HUES6 (cell line): ENCODE results near the gene PIEZO1.

Experiments used
- H3K27ac ChIP-seq: 2 replicates; pipeline ENCODE4 v1.7.0; 2013; ENCODE audit warnings: low read depth, mild to moderate bottlenecking, low read length, inconsistent platforms
- H3K27me3 ChIP-seq: 2 replicates; pipeline ENCODE4 v1.6.1; 2013; ENCODE audit warnings: low read length; ENCODE audit not compliant: control insufficient read depth, insufficient read depth
- H3K36me3 ChIP-seq: 2 replicates; pipeline ENCODE4 v1.6.1; 2013; ENCODE audit warnings: low read length; ENCODE audit not compliant: control insufficient read depth, insufficient read depth
- H3K4me1 ChIP-seq: 2 replicates; pipeline ENCODE4 v1.6.1; 2013; ENCODE audit warnings: low read length; ENCODE audit not compliant: control insufficient read depth, insufficient read depth
- H3K4me3 ChIP-seq: 2 replicates; pipeline ENCODE4 v1.5.1; 2013; ENCODE audit warnings: low read depth, low read length
- H3K9ac ChIP-seq: one replicate; pipeline ENCODE4 v1.6.1; 2013; ENCODE audit warnings: mild to moderate bottlenecking, low read length
- H3K9me3 ChIP-seq: 2 replicates; pipeline ENCODE4 v1.6.1; 2013; ENCODE audit warnings: low read depth, low read length; ENCODE audit not compliant: control insufficient read depth, insufficient read depth

The PIEZO1 gene

GRCh38 chr16:88727871-88728270, 57.1 kb downstream of the PIEZO1 start:
- Histone ChIP-seq H3K36me3 (peaks cover 11% of the 10 kb centered on the region; the same call in 1 of the 2 replicates), H3K4me1 (no peaks in the 10 kb centered on the region; the same call in 1 of the 2 replicates), H3K9ac (no peak overlapping the region), H3K27ac (no peak overlapping the region), H3K27me3 (no peaks in the 10 kb centered on the region), H3K9me3 (no peaks in the 10 kb centered on the region), H3K4me3 (no peak overlapping the region)

GRCh38 chr16:88726981-88727380, 58.0 kb downstream of the PIEZO1 start:
- H3K36me3 ChIP-seq, result peaks cover 19% of the 10 kb centered on the region
- H3K9ac ChIP-seq, result no peak overlapping the region
- no peak overlapping the region for H3K4me3 ChIP-seq
- H3K4me1 ChIP-seq, result no peaks in the 10 kb centered on the region; the same call in 1 of the 2 replicates
- H3K27me3 ChIP-seq, result no peaks in the 10 kb centered on the region
- no peaks in the 10 kb centered on the region for H3K9me3 ChIP-seq
- H3K27ac ChIP-seq, result no peak overlapping the region

GRCh38 chr16:88726408-88726749, 58.6 kb downstream of the PIEZO1 start:
- H3K4me3 ChIP-seq, result no peak overlapping the region
- no peaks in the 10 kb centered on the region for H3K27me3 ChIP-seq
- no peaks in the 10 kb centered on the region for H3K9me3 ChIP-seq
- no peak overlapping the region for H3K9ac ChIP-seq
- no peak overlapping the region for H3K27ac ChIP-seq
- no peaks in the 10 kb centered on the region; the same call in 1 of the 2 replicates for H3K4me1 ChIP-seq
- H3K36me3 ChIP-seq, result peaks cover 25% of the 10 kb centered on the region

GRCh38 chr16:88725609-88726407, 59.2 kb downstream of the PIEZO1 start:
- H3K27me3 ChIP-seq, result no peaks in the 10 kb centered on the region
- H3K27ac ChIP-seq, result no peak overlapping the region
- no peak overlapping the region for H3K9ac ChIP-seq
- H3K9me3 ChIP-seq, result no peaks in the 10 kb centered on the region
- H3K4me1 ChIP-seq, result no peaks in the 10 kb centered on the region; the same call in 1 of the 2 replicates
- H3K36me3 ChIP-seq, result peaks cover 28% of the 10 kb centered on the region
- no peak overlapping the region for H3K4me3 ChIP-seq

GRCh38 chr16:88724855-88725555, 60.0 kb downstream of the PIEZO1 start:
- H3K27me3 ChIP-seq, result no peaks in the 10 kb centered on the region
- H3K9ac ChIP-seq, result no peak overlapping the region
- H3K4me1 ChIP-seq, result no peaks in the 10 kb centered on the region; the same call in 1 of the 2 replicates
- no peak overlapping the region for H3K27ac ChIP-seq
- peaks cover 34% of the 10 kb centered on the region for H3K36me3 ChIP-seq
- no peaks in the 10 kb centered on the region for H3K9me3 ChIP-seq
- H3K4me3 ChIP-seq, result no peak overlapping the region

GRCh38 chr16:88723911-88724310, 61.1 kb downstream of the PIEZO1 start:
- Histone ChIP-seq H3K4me3 (no peak overlapping the region), H3K27ac (no peak overlapping the region), H3K27me3 (no peaks in the 10 kb centered on the region), H3K9ac (no peak overlapping the region), H3K9me3 (no peaks in the 10 kb centered on the region), H3K36me3 (peaks cover 44% of the 10 kb centered on the region), H3K4me1 (no peaks in the 10 kb centered on the region; the same call in 1 of the 2 replicates)

GRCh38 chr16:88723507-88723887, 61.5 kb downstream of the PIEZO1 start:
- peaks cover 47% of the 10 kb centered on the region for H3K36me3 ChIP-seq

GRCh38 chr16:88722784-88723506, 62.1 kb downstream of the PIEZO1 start:
- Histone ChIP-seq H3K9ac (no peak overlapping the region), H3K27ac (no peak overlapping the region), H3K36me3 (peaks cover 52% of the 10 kb centered on the region), H3K9me3 (no peaks in the 10 kb centered on the region), H3K4me3 (no peak overlapping the region), H3K27me3 (no peaks in the 10 kb centered on the region), H3K4me1 (no peaks in the 10 kb centered on the region; the same call in 1 of the 2 replicates)

More at GRCh38 chr16:88723507-88723887, 61.5 kb downstream of the PIEZO1 start:
- Histone ChIP-seq H3K27me3 (no peaks in the 10 kb centered on the region), H3K4me3 (no peak overlapping the region), H3K9me3 (no peaks in the 10 kb centered on the region), H3K27ac (no peak overlapping the region), H3K9ac (no peak overlapping the region), H3K4me1 (no peaks in the 10 kb centered on the region; the same call in 1 of the 2 replicates)

GRCh38 chr16:88721815-88722755, 62.9 kb downstream of the PIEZO1 start:
- Histone ChIP-seq H3K9me3 (no peaks in the 10 kb centered on the region), H3K4me1 (no peaks in the 10 kb centered on the region), H3K4me3 (no peak overlapping the region), H3K27ac (no peak overlapping the region), H3K9ac (no peak overlapping the region), H3K27me3 (no peaks in the 10 kb centered on the region), H3K36me3 (peaks cover 60% of the 10 kb centered on the region)

GRCh38 chr16:88721236-88721635, 63.8 kb downstream of the PIEZO1 start:
- no peaks in the 10 kb centered on the region for H3K4me1 ChIP-seq
- H3K4me3 ChIP-seq, result no peak overlapping the region
- no peak overlapping the region for H3K27ac ChIP-seq
- H3K9me3 ChIP-seq, result no peaks in the 10 kb centered on the region
- no peaks in the 10 kb centered on the region for H3K27me3 ChIP-seq
- H3K36me3 ChIP-seq, result peaks cover 68% of the 10 kb centered on the region
- no peak overlapping the region for H3K9ac ChIP-seq
